Common myeloid progenitor, CD34-positive (primary cell): Measurements from ENCODE around the gene RASSF3.

Source experiments
- CTCF ChIA-PET: fragments of 350-600 bp; sonication (Branson Sonifier 250); formaldehyde crosslinking; loops from one replicate; lab custom pipeline; 2021; ENCODE audit warnings: antibody characterized with exemption; lab: Charles Lee
- POLR2A ChIA-PET: fragments of 350-600 bp; sonication (Branson Sonifier 250); formaldehyde crosslinking; loops from one replicate; lab custom pipeline; 2021; ENCODE audit warnings: antibody characterized with exemption; lab: Charles Lee
- DNase-seq, 3 donors: peaks; one replicate each; pipeline versions ENCODE4 v3.0.0 to v3.0.0-alpha.2; 2013
- H3K27ac ChIP-seq, 2 experiments: 1 replicate in 1 of 2; 2 replicates in 1 of 2; pipeline ENCODE4 v1.7.0; 2013; ENCODE audit warnings: inconsistent platforms in 2 of 2, low read length in 2 of 2, mild to moderate bottlenecking in 2 of 2, low read depth in 1 of 2, moderate library complexity in 1 of 2; ENCODE audit not compliant: severe bottlenecking in 2 of 2, insufficient read depth in 1 of 2, poor library complexity in 1 of 2
- H3K27me3 ChIP-seq, 5 experiments: replicated peaks in 2 of 5; 1 replicate in 3 of 5; 2 replicates in 2 of 5; pipeline versions ENCODE4 v1.6.1 to v1.7.0; 2013; ENCODE audit warnings: low read length in 4 of 5, mild to moderate bottlenecking in 2 of 5, moderate library complexity in 2 of 5, inconsistent platforms in 1 of 5; ENCODE audit not compliant: insufficient read depth in 5 of 5, control insufficient read depth in 4 of 5
- H3K36me3 ChIP-seq, 4 experiments: 1 replicate in 2 of 4; 2 replicates in 2 of 4; pipeline versions ENCODE4 v1.6.1 to v1.7.0; 2013; ENCODE audit warnings: low read length in 3 of 4, control low read depth in 1 of 4, mild to moderate bottlenecking in 1 of 4; ENCODE audit not compliant: control insufficient read depth in 4 of 4, insufficient read depth in 4 of 4
- H3K4me1 ChIP-seq, 4 experiments: 1 replicate in 3 of 4; 2 replicates in 1 of 4; pipeline versions ENCODE4 v1.6.1 to v1.7.1; 2013; ENCODE audit warnings: low read length in 3 of 4, mild to moderate bottlenecking in 3 of 4, control low read depth in 1 of 4, inconsistent platforms in 1 of 4, moderate library complexity in 1 of 4; ENCODE audit not compliant: control insufficient read depth in 4 of 4, insufficient read depth in 4 of 4; ENCODE audit errors: control extremely low read depth in 1 of 4
- H3K4me3 ChIP-seq, 7 experiments: 1 replicate in 4 of 7; 2 replicates in 3 of 7; pipeline versions ENCODE4 v1.5.1 to v1.7.0; 2013; ENCODE audit warnings: mild to moderate bottlenecking in 7 of 7, low read length in 6 of 7, moderate library complexity in 6 of 7, inconsistent platforms in 2 of 7, low read depth in 2 of 7, control low read depth in 1 of 7; ENCODE audit not compliant: insufficient read depth in 4 of 7, control insufficient read depth in 1 of 7; ENCODE audit errors: extremely low read depth in 1 of 7
- H3K9me3 ChIP-seq, 5 experiments: 1 replicate in 4 of 5; 2 replicates in 1 of 5; pipeline versions ENCODE4 v1.6.1 to v1.7.1; 2013; ENCODE audit warnings: low read length in 4 of 5, mild to moderate bottlenecking in 2 of 5, inconsistent platforms in 1 of 5, low read depth in 1 of 5, moderate library complexity in 1 of 5; ENCODE audit not compliant: control insufficient read depth in 4 of 5, insufficient read depth in 2 of 5; ENCODE audit errors: control extremely low read depth in 1 of 5
- WGBS: methylation state at CpG from one replicate; pipeline ENCODE4 v1.1.5; 2013; ENCODE audit not compliant: insufficient coverage; 5-methylcytosine and 5-hydroxymethylcytosine counted together

RASSF3 gene

GRCh38 chr12:64745980-64746379, 135.7 kb downstream of the RASSF3 start:
- no peaks in the 10 kb centered on the region for H3K9me3 ChIP-seq
- 88% methylated on average over 1 of the region's 2 CpGs for WGBS
- ChIA-PET POLR2A (no interaction called here), CTCF (interaction anchor here (0.9 to 1.4 kb wide), 4 partner anchors 14 to 62 kb away, joined by 3 to 4 read pairs (median 4); no protein-coding TSS in a partner anchor)
- H3K4me3 ChIP-seq, result no peak overlapping the region
- no peak for DNase-seq
- H3K27me3 ChIP-seq, result no peaks in the 10 kb centered on the region
- peaks cover 17 to 51% (median 33%) of the 10 kb centered on the region in 4 experiments for H3K36me3 ChIP-seq
- peaks cover 0 to 4% (median 0%) of the 10 kb centered on the region in 4 experiments for H3K4me1 ChIP-seq
- H3K27ac ChIP-seq, result no peak overlapping the region

DNA sequence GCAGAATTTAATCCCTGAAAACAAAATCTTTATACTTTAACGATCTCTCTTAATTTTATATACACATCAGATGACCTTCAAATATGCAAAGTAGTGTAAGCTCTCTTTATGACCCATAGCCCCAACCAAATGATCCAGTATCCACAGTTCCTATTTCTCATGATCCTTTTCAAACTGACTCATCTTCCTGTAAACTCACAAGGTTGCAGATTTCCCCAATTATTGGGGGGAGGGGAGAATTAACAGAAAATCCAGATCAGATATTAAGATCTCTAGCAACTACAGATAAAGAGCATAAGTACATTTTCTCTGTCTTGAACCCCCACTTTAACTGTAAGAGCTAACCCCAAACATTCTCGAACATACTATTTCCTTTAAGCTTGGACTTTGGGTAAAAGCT, 136.4 kb downstream of the RASSF3 start:
- H3K27ac ChIP-seq, result no peak overlapping the region

More for the DNA sequence above, 136.4 kb downstream of the RASSF3 start:
- H3K4me3 ChIP-seq, result no peak overlapping the region
- no peak for DNase-seq
- no peaks in the 10 kb centered on the region for H3K27me3 ChIP-seq
- H3K9me3 ChIP-seq, result no peaks in the 10 kb centered on the region
- ChIA-PET POLR2A (no interaction called here), CTCF (interaction anchor here (0.9 to 1.3 kb wide), 3 partner anchors 13 to 63 kb away, joined by 3 to 4 read pairs (median 4); no protein-coding TSS in a partner anchor)
- peaks cover 17 to 50% (median 34%) of the 10 kb centered on the region in 4 experiments for H3K36me3 ChIP-seq
- peaks cover 0 to 4% (median 0%) of the 10 kb centered on the region in 4 experiments for H3K4me1 ChIP-seq
- WGBS, result 100% methylated on average over 2 of the region's 2 CpGs
